Measurements from ENCODE around the gene HOXC10. TPM values are rescaled to one million over a fixed set of nuclear protein-coding genes. Genes with fewer than 3 reads are reported as not detected.
A peak's percentile ranks its signal among the peaks of the same experiment; 100 is the strongest.

Gene HOXC10
- total and polyA plus RNA-seq, 3 experiments from 2014 or later = not detected

DNA sequence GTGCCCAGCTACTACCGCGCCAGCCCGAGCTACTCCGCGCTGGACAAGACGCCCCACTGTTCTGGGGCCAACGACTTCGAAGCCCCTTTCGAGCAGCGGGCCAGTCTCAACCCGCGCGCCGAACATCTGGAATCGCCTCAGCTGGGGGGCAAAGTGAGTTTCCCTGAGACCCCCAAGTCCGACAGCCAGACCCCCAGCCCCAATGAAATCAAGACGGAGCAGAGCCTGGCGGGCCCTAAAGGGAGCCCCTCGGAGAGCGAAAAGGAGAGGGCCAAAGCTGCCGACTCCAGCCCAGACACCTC, 697 bp downstream of the HOXC10 start:
- no peak overlapping the region for H3K27ac ChIP-seq (ENCODE audit: low read depth, low read length)
- no peak overlapping the region for H3K4me3 ChIP-seq (ENCODE audit: low read length)
- Mint-ChIP-seq H3K36me3 (no peaks in the 10 kb centered on the region), H3K4me3 (peak overlapping the region; percentile 63 to 73 (median 71)), H3K4me1 (peaks cover 37 to 51% (median 39%) of the 10 kb centered on the region in 3 donors), H3K27me3 (peaks cover 93 to 94% of the 10 kb centered on the region in 2 donors), H3K9me3 (peaks cover 0 to 9% (median 0%) of the 10 kb centered on the region in 5 donors), H3K27ac (peak overlapping the region in 2 of 8 donors; percentile 67 to 73)
- no peaks in the 10 kb centered on the region for H3K36me3 ChIP-seq (ENCODE audit: insufficient read depth, low read length)
- POLR2A ChIA-PET = interaction anchor here (0.5 kb wide), 1 partner anchor 30 kb away, joined by 4 read pairs; no protein-coding TSS in a partner anchor
- H3K4me1 ChIP-seq (ENCODE audit: insufficient read depth, low read length) = peaks cover 26% of the 10 kb centered on the region
- no peak for DNase-seq
- H3K27me3 ChIP-seq (ENCODE audit: insufficient read depth, low read length, poor library complexity, severe bottlenecking) = peaks cover 91% of the 10 kb centered on the region
- H3K9me3 ChIP-seq (ENCODE audit: low read length) = no peaks in the 10 kb centered on the region
- CTCF ChIA-PET = interaction anchor here (1.1 to 2.8 kb wide), 8 partner anchors 11 to 229 kb away, joined by 3 to 12 read pairs (median 4); partner anchors contain the start of gene HOXC5

DNA sequence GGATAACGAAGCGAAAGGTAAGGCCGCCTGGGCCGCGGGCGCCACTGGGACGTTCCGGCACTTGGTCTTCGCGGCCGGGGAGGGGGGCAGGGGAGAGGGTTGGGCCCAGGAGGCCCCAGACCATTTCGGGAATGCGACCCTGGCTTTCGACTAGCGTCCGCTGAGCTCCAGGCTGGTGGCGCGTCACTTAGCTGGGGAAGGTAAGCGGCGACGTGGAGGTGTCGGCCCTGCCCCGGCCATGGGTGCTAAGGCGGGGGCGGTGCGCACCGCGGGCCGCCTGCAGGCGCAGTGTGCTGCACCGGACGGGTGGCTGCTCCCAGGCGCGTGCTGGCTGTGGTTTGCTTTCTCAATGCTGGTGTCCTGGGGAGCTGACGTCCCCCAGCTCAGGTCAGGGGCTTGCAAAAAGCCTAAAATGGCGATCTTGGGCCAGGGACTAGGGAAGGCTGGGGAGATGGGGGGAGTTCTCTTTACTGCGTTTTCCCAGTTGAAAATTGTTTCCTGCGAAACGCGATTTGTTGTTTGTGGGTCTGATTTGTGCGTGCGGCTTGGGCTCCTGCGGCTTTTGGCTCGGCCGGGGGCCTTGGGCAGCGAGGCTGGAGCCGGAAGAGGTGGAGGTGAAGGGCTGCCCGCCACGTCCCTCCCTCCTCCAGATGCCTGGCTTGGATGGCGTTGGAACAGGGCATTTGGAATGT, 1.2 kb downstream of the HOXC10 start:
- H3K36me3 Mint-ChIP-seq = no peaks in the 10 kb centered on the region
- Histone ChIP-seq H3K27ac (ENCODE audit: low read depth, low read length) (no peak overlapping the region), H3K4me1 (ENCODE audit: insufficient read depth, low read length) (peaks cover 26% of the 10 kb centered on the region), H3K9me3 (ENCODE audit: low read length) (no peaks in the 10 kb centered on the region), H3K36me3 (ENCODE audit: insufficient read depth, low read length) (no peaks in the 10 kb centered on the region), H3K4me3 (ENCODE audit: low read length) (no peak overlapping the region), H3K27me3 (ENCODE audit: insufficient read depth, low read length, poor library complexity, severe bottlenecking) (peaks cover 93% of the 10 kb centered on the region)
- peak overlapping the region in 2 of 8 donors; percentile 61 to 87 for H3K27ac Mint-ChIP-seq
- H3K27me3 Mint-ChIP-seq = peaks cover 93 to 94% of the 10 kb centered on the region in 2 donors
- CTCF ChIA-PET = interaction anchor here (1.0 to 2.8 kb wide), 9 partner anchors 7 to 215 kb away, joined by 3 to 12 read pairs (median 4); partner anchors contain the start of gene HOXC5
- peaks cover 36 to 51% (median 37%) of the 10 kb centered on the region in 3 donors for H3K4me1 Mint-ChIP-seq
- peaks cover 0 to 9% (median 0%) of the 10 kb centered on the region in 5 donors for H3K9me3 Mint-ChIP-seq
- H3K4me3 Mint-ChIP-seq = peak overlapping the region; percentile 25 to 73 (median 71)
- POLR2A ChIA-PET = no interaction called here
- DNase-seq = no peak

DNA sequence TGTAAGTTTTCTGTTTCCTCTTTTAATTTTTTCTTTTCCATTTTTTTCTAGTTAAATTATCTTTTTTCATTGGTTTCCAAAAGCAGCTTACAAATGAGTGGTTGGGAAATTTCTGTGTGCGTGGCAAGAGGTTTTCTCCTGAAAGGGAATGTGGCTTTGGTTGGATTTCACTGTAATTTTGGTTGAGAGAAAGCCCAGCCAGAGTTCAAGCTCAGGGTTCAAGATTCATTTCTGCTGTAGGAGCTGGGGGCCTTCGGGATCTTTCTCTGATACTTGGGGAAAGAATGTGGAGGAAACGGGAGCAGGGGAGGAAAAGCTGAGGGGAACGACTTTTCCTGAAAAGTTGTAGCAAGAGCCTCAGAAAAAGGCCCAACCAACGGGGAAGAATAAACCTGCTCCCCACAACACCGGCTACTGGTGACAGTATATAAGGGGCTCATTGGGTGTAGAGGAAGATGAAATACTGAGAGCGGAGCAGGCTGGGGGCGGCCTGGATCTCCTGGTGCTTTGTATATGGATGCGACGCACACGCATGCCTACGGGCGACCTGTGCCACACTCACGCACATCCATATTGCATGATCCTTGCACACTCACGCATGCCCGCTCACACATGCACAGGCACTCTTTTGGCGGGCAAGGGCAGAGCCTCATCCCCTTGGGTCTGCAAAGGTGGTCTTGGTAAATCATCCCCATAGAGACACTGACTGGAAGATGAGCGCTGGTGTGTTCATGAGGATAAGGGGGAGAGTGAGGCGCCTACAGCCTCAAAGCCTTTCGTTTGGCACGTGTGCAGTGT, 1.9 kb downstream of the HOXC10 start:
- ChIA-PET CTCF (interaction anchor here (1.0 to 2.8 kb wide), 10 partner anchors 8 to 221 kb away, joined by 3 to 12 read pairs (median 4); partner anchors contain the start of genes HOXC5 and HOXC9), POLR2A (no interaction called here)
- Histone ChIP-seq H3K4me3 (ENCODE audit: low read length) (no peak overlapping the region), H3K27me3 (ENCODE audit: insufficient read depth, low read length, poor library complexity, severe bottlenecking) (peaks cover 95% of the 10 kb centered on the region), H3K27ac (ENCODE audit: low read depth, low read length) (peak overlapping the region; percentile 10), H3K4me1 (ENCODE audit: insufficient read depth, low read length) (peaks cover 26% of the 10 kb centered on the region), H3K9me3 (ENCODE audit: low read length) (no peaks in the 10 kb centered on the region), H3K36me3 (ENCODE audit: insufficient read depth, low read length) (no peaks in the 10 kb centered on the region)
- Mint-ChIP-seq H3K27ac (peak overlapping the region in 2 of 8 donors; percentile 61 to 66), H3K36me3 (no peaks in the 10 kb centered on the region), H3K27me3 (peaks cover 90 to 94% of the 10 kb centered on the region in 2 donors), H3K4me1 (peaks cover 36 to 51% (median 37%) of the 10 kb centered on the region in 3 donors), H3K9me3 (peaks cover 0 to 9% (median 0%) of the 10 kb centered on the region in 5 donors), H3K4me3 (peak overlapping the region in 5 of 7 donors; percentile 4 to 49 (median 35))
- no peak for DNase-seq

DNA sequence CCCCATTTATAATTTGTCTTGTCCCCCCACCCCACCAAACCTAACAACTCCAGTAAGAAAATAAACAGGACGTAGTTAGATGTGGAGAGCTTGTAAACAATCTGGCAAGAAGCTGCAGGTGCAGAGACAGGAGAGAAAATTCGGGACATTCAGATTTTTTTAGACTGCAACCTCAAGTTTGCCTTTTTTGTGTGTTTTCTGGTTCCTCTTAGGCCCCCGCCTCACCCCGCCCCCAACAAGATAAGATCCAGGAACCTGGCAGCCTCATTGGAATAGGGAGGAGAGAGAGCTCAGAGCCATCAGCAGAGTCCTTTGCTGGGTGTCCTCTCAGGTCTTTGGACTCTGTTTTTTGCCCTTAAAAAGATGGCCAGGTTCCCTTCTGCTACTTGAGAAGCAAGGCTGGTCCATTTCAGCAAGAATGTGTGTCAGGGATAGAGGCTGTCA, 2.9 kb downstream of the HOXC10 start:
- no peaks in the 10 kb centered on the region for H3K36me3 ChIP-seq (ENCODE audit: insufficient read depth, low read length)
- peaks cover 26% of the 10 kb centered on the region for H3K4me1 ChIP-seq (ENCODE audit: insufficient read depth, low read length)
- ChIA-PET POLR2A (no interaction called here), CTCF (interaction anchor here (1.1 to 2.0 kb wide), 6 partner anchors 9 to 371 kb away, joined by 3 to 8 read pairs (median 5); partner anchors contain the start of gene HOXC9)
- Mint-ChIP-seq H3K27ac (peak overlapping the region in 1 of 8 donors; percentile 1), H3K4me3 (no peak overlapping the region), H3K4me1 (peaks cover 36 to 51% (median 37%) of the 10 kb centered on the region in 3 donors), H3K27me3 (peaks cover 90 to 94% of the 10 kb centered on the region in 2 donors), H3K36me3 (no peaks in the 10 kb centered on the region), H3K9me3 (peaks cover 0 to 9% (median 0%) of the 10 kb centered on the region in 5 donors)
- peaks cover 95% of the 10 kb centered on the region for H3K27me3 ChIP-seq (ENCODE audit: insufficient read depth, low read length, poor library complexity, severe bottlenecking)
- no peak for DNase-seq
- H3K4me3 ChIP-seq (ENCODE audit: low read length) = no peak overlapping the region
- H3K27ac ChIP-seq (ENCODE audit: low read depth, low read length) = no peak overlapping the region
- no peaks in the 10 kb centered on the region for H3K9me3 ChIP-seq (ENCODE audit: low read length)

DNA sequence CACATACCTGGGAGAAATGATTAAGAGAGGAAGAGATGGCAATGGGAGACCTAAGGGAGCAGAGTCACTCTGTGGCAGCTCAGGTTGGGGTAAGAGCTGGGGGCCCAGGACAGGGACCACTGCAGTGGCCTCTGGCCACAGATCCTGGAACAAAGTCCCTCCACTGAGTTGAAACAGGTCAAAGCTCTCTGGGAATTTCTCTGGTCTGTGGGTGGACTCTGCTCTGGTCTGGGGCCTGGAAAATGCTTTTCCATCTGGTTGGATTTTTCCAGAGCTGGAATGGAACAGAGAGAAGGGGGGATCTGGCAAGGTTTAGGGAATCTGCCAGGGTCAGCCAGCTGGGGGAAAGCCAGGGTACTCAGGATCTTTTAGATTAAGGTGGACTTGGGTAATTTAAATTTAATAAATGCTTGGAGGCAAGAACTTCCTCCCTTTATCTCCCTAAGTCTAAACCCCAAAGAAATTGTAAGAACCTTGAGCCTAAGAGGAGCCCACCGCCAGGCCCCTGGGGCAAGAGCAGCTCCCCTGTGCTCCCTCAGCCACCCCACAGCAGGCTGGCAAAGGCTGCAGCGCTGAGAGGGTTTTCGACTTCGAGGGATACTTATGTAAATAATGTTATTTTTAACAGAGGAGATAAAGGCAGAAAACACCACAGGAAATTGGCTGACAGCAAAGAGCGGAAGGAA, 3.7 kb downstream of the HOXC10 start:
- peak overlapping the region in 6 of 7 donors; percentile 42 to 78 (median 71) for H3K4me3 Mint-ChIP-seq
- DNase-seq = no peak
- peaks cover 26% of the 10 kb centered on the region for H3K4me1 ChIP-seq (ENCODE audit: insufficient read depth, low read length)
- peaks cover 90 to 94% of the 10 kb centered on the region in 2 donors for H3K27me3 Mint-ChIP-seq
- no peaks in the 10 kb centered on the region for H3K36me3 ChIP-seq (ENCODE audit: insufficient read depth, low read length)
- peak overlapping the region in 1 of 8 donors; percentile 80 for H3K27ac Mint-ChIP-seq
- CTCF ChIA-PET = interaction anchor here (0.7 to 2.0 kb wide), 6 partner anchors 12 to 370 kb away, joined by 3 to 8 read pairs (median 4); partner anchors contain the start of gene HOXC9
- H3K9me3 ChIP-seq (ENCODE audit: low read length) = no peaks in the 10 kb centered on the region
- H3K36me3 Mint-ChIP-seq = no peaks in the 10 kb centered on the region
- peaks cover 0 to 4% (median 3%) of the 10 kb centered on the region in 5 donors for H3K9me3 Mint-ChIP-seq
- peaks cover 95% of the 10 kb centered on the region for H3K27me3 ChIP-seq (ENCODE audit: insufficient read depth, low read length, poor library complexity, severe bottlenecking)
- H3K4me1 Mint-ChIP-seq = peaks cover 39 to 51% (median 39%) of the 10 kb centered on the region in 3 donors
- no peak overlapping the region for H3K27ac ChIP-seq (ENCODE audit: low read depth, low read length)
- no peak overlapping the region for H3K4me3 ChIP-seq (ENCODE audit: low read length)
- POLR2A ChIA-PET = no interaction called here

DNA sequence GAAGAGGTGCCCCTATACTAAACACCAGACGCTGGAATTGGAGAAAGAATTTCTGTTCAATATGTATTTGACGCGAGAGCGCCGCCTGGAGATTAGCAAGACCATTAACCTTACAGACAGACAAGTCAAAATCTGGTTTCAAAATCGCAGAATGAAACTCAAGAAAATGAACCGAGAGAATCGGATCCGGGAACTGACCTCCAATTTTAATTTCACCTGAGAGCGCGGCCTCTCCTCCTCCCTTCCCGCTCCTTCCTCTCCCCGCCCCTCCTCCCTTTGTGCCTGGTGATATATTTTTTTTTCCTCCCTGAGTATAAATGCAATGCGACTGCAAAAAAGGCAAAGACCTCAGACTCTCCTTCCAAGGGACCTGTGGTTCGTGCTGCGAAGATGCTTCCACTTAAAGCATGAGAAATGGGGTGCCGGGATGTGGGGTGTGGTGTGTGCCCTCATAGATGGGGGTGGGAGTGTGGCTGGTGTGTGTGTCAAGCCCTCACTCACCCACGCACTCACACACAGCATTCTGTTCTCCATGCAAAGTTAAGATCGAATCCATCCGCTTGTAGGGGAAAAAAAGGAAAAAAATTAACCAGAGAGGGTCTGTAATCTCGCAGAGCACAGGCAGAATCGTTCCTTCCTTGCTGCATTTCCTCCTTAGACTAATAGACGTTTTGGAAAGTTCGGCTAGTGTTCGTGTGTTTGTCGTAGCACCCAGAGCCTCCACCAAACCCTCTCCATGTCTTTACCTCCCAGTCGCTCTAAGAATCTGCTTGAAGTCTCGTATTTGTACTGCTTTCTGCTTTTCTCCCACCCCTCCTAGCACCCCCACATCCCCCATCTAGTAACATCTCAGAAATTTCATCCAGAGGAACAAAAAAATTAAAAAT, 4.5 kb downstream of the HOXC10 start:
- ChIA-PET CTCF (interaction anchor here (2.0 kb wide), 1 partner anchor 218 kb away, joined by 8 read pairs; no protein-coding TSS in a partner anchor), POLR2A (interaction anchor here (0.7 kb wide), 1 partner anchor 9 kb away, joined by 3 read pairs; no protein-coding TSS in a partner anchor)
- peaks cover 0 to 7% (median 3%) of the 10 kb centered on the region in 5 donors for H3K9me3 Mint-ChIP-seq
- H3K27ac ChIP-seq (ENCODE audit: low read depth, low read length) = no peak overlapping the region
- H3K36me3 Mint-ChIP-seq = no peaks in the 10 kb centered on the region
- H3K4me1 Mint-ChIP-seq = peaks cover 37 to 54% (median 46%) of the 10 kb centered on the region in 3 donors
- peaks cover 29% of the 10 kb centered on the region for H3K4me1 ChIP-seq (ENCODE audit: insufficient read depth, low read length)
- H3K4me3 ChIP-seq (ENCODE audit: low read length) = peak overlapping the region; percentile 4
- H3K27ac Mint-ChIP-seq = peak overlapping the region in 3 of 8 donors; percentile 4 to 80 (median 56)
- peak overlapping the region; percentile 37 to 78 (median 66) for H3K4me3 Mint-ChIP-seq
- DNase-seq = no peak
- H3K36me3 ChIP-seq (ENCODE audit: insufficient read depth, low read length) = no peaks in the 10 kb centered on the region
- H3K27me3 ChIP-seq (ENCODE audit: insufficient read depth, low read length, poor library complexity, severe bottlenecking) = peaks cover 96% of the 10 kb centered on the region
- H3K9me3 ChIP-seq (ENCODE audit: low read length) = no peaks in the 10 kb centered on the region
- peaks cover 93 to 97% of the 10 kb centered on the region in 2 donors for H3K27me3 Mint-ChIP-seq
